ENCODE results near the gene VTN.

Gene VTN

DNA sequence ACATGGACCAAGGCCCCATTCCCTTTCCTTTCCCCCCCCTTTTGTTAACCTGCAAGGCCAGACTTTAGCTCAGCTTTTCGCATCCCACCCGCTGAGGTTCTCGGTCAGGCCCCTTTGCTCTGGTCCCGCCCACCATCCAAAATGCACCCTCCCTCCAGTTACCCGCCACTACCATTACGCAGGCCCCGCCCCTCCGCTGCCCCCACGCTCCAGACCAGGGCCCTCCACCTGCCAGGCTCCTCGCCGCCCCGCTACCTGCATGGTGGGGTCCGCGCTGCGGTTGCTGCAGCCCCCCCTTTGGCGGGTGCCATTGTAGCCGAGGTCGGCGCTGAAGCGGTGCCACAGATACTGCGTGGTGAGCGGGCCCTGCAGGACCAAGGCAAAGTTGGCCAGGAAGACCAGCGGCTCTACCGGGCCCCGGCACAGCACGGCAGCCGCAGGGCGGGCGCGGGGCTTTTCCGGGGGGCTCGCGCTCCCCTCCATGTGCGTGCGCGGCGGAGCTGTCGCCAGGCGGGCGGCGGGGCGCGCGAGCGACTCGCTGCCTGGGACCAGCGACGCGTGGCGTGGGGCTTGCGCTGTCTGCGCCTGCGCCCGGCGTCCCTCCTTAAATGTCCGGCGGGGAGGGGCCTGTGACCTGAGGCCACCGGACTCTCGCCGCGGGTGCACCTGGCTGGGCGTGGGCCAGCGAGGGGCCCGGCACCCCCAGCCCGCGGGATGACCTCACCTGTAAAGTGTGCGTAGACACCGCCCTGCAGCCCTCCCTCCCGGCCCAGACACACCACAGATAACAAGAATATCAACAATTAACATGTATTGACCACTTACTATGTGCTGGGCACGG is 35.7 kb upstream of the VTN start, which contains the start of gene SLC46A1:
SLC46A1 (minus strand) TSS at position 581 of the 841 bp plus-strand sequence; CDS start at position 483, 98 bp downstream.
- no peak for TF ChIP-seq Cebpa-rat (IDR thresholded peaks at IDR 0.05)
- H3K9me3 ChIP-seq (replicated peaks in 1 of 11), result no peaks in the 10 kb centered on the region
- H3K4me2 ChIP-seq, result peak within 1 kb of the TSS; percentile 92 to 100 (median 98)
- H3K27ac ChIP-seq, result peak within 1 kb of the TSS in 10 of 11 experiments; percentile 13 to 65 (median 52); a peak in 17 of 22 replicates
- no peaks in the 10 kb centered on the region for H4K20me1 ChIP-seq
- peak within 1 kb of the TSS; percentile 60 to 83 (median 77) for H3K9ac ChIP-seq
- H3K4me1 ChIP-seq, result peaks cover 25 to 69% (median 51%) of the 10 kb centered on the region in 10 experiments
- H3K4me3 ChIP-seq, result peak within 1 kb of the TSS; percentile 65 to 78 (median 72)
- H3K27me3 ChIP-seq, result peaks cover 0 to 10% (median 0%) of the 10 kb centered on the region in 11 experiments; a peak in 3 of 22 replicates
- H3K36me3 ChIP-seq, result peaks cover 0 to 22% (median 4%) of the 10 kb centered on the region in 11 experiments; a peak in 5 of 22 replicates

- Histone ChIP-seq H3K27me3 (peaks cover 0 to 10% (median 0%) of the 10 kb centered on the region in 11 experiments; a peak in 3 of 22 replicates), H3K36me3 (peaks cover 0 to 31% (median 6%) of the 10 kb centered on the region in 11 experiments; a peak in 12 of 22 replicates), H3K9ac (peak overlapping the region in 10 of 11 experiments; percentile 69 to 83 (median 78); a peak in 15 of 22 replicates), H3K4me2 (peak overlapping the region; percentile 92 to 100 (median 98)), H3K4me3 (peak overlapping the region; percentile 65 to 78 (median 72)), H3K9me3 (replicated peaks in 1 of 11) (no peaks in the 10 kb centered on the region), H3K27ac (peak overlapping the region in 3 of 11 experiments; percentile 18 to 53 (median 30); a peak in 5 of 22 replicates), H4K20me1 (no peaks in the 10 kb centered on the region), H3K4me1 (peaks cover 25 to 78% (median 54%) of the 10 kb centered on the region in 10 experiments)
- no peak for TF ChIP-seq Cebpa-rat (IDR thresholded peaks at IDR 0.05)
Measured at GRCh38 chr17:28404812-28405570, 34.9 kb upstream of the VTN start.

DNA sequence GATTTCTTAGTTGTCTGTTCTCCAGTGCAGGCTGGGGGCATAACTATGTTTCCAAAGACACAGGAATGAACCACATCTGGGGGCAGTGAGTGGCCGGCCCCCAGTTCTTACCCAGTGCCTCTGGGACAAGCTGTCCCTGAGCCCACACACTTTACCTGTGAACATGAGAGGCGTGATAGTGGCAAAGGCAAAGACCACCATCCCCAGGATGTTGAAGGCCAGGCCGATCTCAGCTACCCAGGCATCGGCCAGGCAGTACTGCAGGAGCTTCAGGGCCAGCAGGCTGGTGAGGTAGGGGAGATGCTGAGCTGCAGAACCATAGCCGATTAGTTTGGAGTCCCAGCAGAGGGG is 34.3 kb upstream of the VTN start:
- peak overlapping the region in 4 of 11 experiments; percentile 23 to 79 (median 32); a peak in 6 of 22 replicates for H3K9ac ChIP-seq
- peaks cover 25 to 83% (median 56%) of the 10 kb centered on the region in 10 experiments for H3K4me1 ChIP-seq
- H3K27me3 ChIP-seq, result peaks cover 0 to 10% (median 0%) of the 10 kb centered on the region in 11 experiments; a peak in 3 of 22 replicates
- H3K9me3 ChIP-seq (replicated peaks in 1 of 11), result no peaks in the 10 kb centered on the region
- H4K20me1 ChIP-seq, result no peaks in the 10 kb centered on the region; a peak in 1 of 22 replicates
- peak overlapping the region in 5 of 11 experiments; percentile 6 to 53 (median 30); a peak in 8 of 22 replicates for H3K27ac ChIP-seq
- H3K4me2 ChIP-seq, result peak overlapping the region; percentile 3 to 100 (median 97); a peak in 19 of 22 replicates
- no peak for TF ChIP-seq Cebpa-rat (IDR thresholded peaks at IDR 0.05)
- peaks cover 0 to 36% (median 6%) of the 10 kb centered on the region in 11 experiments; a peak in 12 of 22 replicates for H3K36me3 ChIP-seq
- H3K4me3 ChIP-seq, result peak overlapping the region in 4 of 10 experiments; percentile 65 to 78 (median 74); a peak in 8 of 20 replicates

- Histone ChIP-seq H3K4me1 (peaks cover 28 to 88% (median 60%) of the 10 kb centered on the region in 10 experiments), H3K4me2 (peak overlapping the region; percentile 3 to 100 (median 97); a peak in 19 of 22 replicates), H3K27me3 (peaks cover 0 to 10% (median 0%) of the 10 kb centered on the region in 11 experiments; a peak in 3 of 22 replicates)
Measured at GRCh38 chr17:28404007-28404406, 33.9 kb upstream of the VTN start.

GRCh38 chr17:28402844-28403243 is 32.7 kb upstream of the VTN start:
- Histone ChIP-seq H3K27ac (peak overlapping the region in 4 of 11 experiments; percentile 10 to 45 (median 24); a peak in 2 of 22 replicates), H3K4me2 (peak overlapping the region in 7 of 11 experiments; percentile 92 to 100 (median 98); a peak in 13 of 22 replicates), H3K9me3 (replicated peaks in 1 of 11) (no peaks in the 10 kb centered on the region), H4K20me1 (peaks cover 0 to 7% (median 0%) of the 10 kb centered on the region in 11 experiments; a peak in 3 of 22 replicates), H3K27me3 (peaks cover 0 to 10% (median 0%) of the 10 kb centered on the region in 11 experiments; a peak in 3 of 22 replicates), H3K4me1 (peaks cover 39 to 91% (median 72%) of the 10 kb centered on the region in 10 experiments), H3K4me3 (peak overlapping the region in 1 of 10 experiments; percentile 65; a peak in 1 of 20 replicates), H3K36me3 (peaks cover 0 to 47% (median 6%) of the 10 kb centered on the region in 11 experiments; a peak in 15 of 22 replicates), H3K9ac (peak overlapping the region in 1 of 11 experiments; percentile 32; a peak in 1 of 22 replicates)
- TF ChIP-seq Cebpa-rat (IDR thresholded peaks at IDR 0.05), result no peak

More at GRCh38 chr17:28404007-28404406, 33.9 kb upstream of the VTN start:
- Histone ChIP-seq H3K9ac (peak overlapping the region in 4 of 11 experiments; percentile 23 to 79 (median 32); a peak in 5 of 22 replicates), H4K20me1 (peaks cover 0 to under 1% (median 0%) of the 10 kb centered on the region in 11 experiments; a peak in 1 of 22 replicates), H3K27ac (peak overlapping the region in 4 of 11 experiments; percentile 18 to 53 (median 38); a peak in 8 of 22 replicates), H3K4me3 (peak overlapping the region in 4 of 10 experiments; percentile 65 to 78 (median 74); a peak in 8 of 20 replicates), H3K36me3 (peaks cover 0 to 40% (median 6%) of the 10 kb centered on the region in 11 experiments; a peak in 12 of 22 replicates), H3K9me3 (replicated peaks in 1 of 11) (no peaks in the 10 kb centered on the region)
- no peak for TF ChIP-seq Cebpa-rat (IDR thresholded peaks at IDR 0.05)

GRCh38 chr17:28402224-28402630 is 32.1 kb upstream of the VTN start:
- peaks cover 0 to 10% (median 0%) of the 10 kb centered on the region in 11 experiments; a peak in 3 of 22 replicates for H3K27me3 ChIP-seq
- H3K27ac ChIP-seq, result peak overlapping the region in 1 of 11 experiments; percentile 10; a peak in 1 of 22 replicates
- H3K36me3 ChIP-seq, result peaks cover 0 to 53% (median 11%) of the 10 kb centered on the region in 11 experiments; a peak in 16 of 22 replicates
- peaks cover 43 to 96% (median 78%) of the 10 kb centered on the region in 10 experiments for H3K4me1 ChIP-seq
- no peaks in the 10 kb centered on the region for H3K9me3 ChIP-seq (replicated peaks in 1 of 11)
- H4K20me1 ChIP-seq, result peaks cover 0 to 9% (median 0%) of the 10 kb centered on the region in 11 experiments; a peak in 3 of 22 replicates
- peak overlapping the region in 6 of 11 experiments; percentile 11 to 100 (median 96); a peak in 11 of 22 replicates for H3K4me2 ChIP-seq
- H3K9ac ChIP-seq, result no peak overlapping the region
- H3K4me3 ChIP-seq, result no peak overlapping the region
- TF ChIP-seq Cebpa-rat (IDR thresholded peaks at IDR 0.05), result no peak

DNA sequence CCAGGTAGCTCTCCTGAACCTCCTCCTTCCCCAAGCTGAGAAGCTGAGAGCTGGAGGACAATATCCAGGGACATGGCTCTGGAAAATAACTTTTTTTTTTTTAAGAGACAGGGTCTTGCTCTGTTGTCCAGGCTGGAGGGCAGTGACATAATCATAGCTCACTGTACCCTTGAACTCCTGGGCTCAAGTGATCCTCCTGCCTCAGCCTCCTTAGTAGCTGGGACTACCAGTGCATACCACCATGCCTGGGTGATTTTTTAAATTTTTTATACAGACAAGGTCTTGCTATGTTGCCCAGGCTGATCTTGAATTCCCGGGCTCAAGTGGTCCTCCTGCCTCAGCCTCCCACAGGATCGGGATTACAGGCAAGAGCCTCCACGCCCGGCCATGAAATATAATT is 29.7 kb upstream of the VTN start:
- H3K27me3 ChIP-seq, result no peaks in the 10 kb centered on the region
- H3K9ac ChIP-seq, result no peak overlapping the region
- H3K4me3 ChIP-seq, result no peak overlapping the region
- H3K9me3 ChIP-seq (replicated peaks in 1 of 11), result no peaks in the 10 kb centered on the region
- H3K4me2 ChIP-seq, result peak overlapping the region in 5 of 11 experiments; percentile 77 to 100 (median 95); a peak in 9 of 22 replicates
- peak overlapping the region in 4 of 11 experiments; percentile 5 to 66 (median 42); a peak in 3 of 22 replicates for H3K27ac ChIP-seq
- peaks cover 0 to 12% (median 0%) of the 10 kb centered on the region in 11 experiments; a peak in 4 of 22 replicates for H4K20me1 ChIP-seq
- H3K4me1 ChIP-seq, result peaks cover 35 to 100% (median 70%) of the 10 kb centered on the region in 10 experiments
- peaks cover 14 to 73% (median 35%) of the 10 kb centered on the region in 11 experiments for H3K36me3 ChIP-seq
- no peak for TF ChIP-seq Cebpa-rat (IDR thresholded peaks at IDR 0.05)

Measured in BLaER1 treated with 17β-estradiol and CSF1 and Interleukin-3, amounts not matched to agents 10 nM and 100 nM (cell line).